ENCODE data around the gene AACS.
"Not testable (repeated sequence)": the region's sequence is repeated elsewhere in the genome, so short reads cannot be mapped to it uniquely, and the experiment has no call there.

Gene AACS

GRCh38 chr12:125111403-125111802, 46.2 kb downstream of the AACS start:
- TF ChIP-seq, protein P1, sequence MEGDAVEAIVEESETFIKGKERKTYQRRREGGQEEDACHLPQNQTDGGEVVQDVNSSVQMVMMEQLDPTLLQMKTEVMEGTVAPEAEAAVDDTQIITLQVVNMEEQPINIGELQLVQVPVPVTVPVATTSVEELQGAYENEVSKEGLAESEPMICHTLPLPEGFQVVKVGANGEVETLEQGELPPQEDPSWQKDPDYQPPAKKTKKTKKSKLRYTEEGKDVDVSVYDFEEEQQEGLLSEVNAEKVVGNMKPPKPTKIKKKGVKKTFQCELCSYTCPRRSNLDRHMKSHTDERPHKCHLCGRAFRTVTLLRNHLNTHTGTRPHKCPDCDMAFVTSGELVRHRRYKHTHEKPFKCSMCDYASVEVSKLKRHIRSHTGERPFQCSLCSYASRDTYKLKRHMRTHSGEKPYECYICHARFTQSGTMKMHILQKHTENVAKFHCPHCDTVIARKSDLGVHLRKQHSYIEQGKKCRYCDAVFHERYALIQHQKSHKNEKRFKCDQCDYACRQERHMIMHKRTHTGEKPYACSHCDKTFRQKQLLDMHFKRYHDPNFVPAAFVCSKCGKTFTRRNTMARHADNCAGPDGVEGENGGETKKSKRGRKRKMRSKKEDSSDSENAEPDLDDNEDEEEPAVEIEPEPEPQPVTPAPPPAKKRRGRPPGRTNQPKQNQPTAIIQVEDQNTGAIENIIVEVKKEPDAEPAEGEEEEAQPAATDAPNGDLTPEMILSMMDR (IDR thresholded peaks at IDR 0.05; ENCODE audit: insufficient read depth, missing control alignments), result no peak
- FAIRE-seq, result no peak
- DNase-seq (ENCODE audit: insufficient read length, low spot score), result no peak

- not testable (repeated sequence) for FAIRE-seq; DNase-seq (ENCODE audit: insufficient read length, low spot score)
These were observed 47.4 kb downstream of the AACS start for GRCh38 chr12:125112614-125113013.

DNA sequence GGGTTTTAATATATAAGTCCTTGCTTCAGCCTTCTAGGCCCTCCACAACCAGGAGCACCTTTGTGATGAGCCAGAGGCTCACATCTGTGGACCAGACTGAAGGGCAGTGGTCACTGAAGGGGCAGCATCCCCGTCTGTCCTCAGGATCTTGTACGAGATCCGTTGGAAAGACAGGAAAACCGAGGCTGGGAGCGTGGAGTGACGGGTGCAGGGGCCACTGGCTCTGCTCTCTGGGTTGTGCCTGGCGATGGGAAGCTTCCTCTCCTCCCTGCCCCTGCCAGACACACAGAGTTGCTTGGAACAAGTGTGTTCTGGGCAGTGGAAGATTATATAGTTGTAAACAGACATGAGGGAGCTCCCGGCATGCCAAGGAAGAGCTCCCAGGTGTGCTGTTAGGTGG, 48.0 kb downstream of the AACS start:
- no peak for DNase-seq (ENCODE audit: insufficient read length, low spot score)
- no peak for FAIRE-seq
- TF ChIP-seq, protein P1 (IDR thresholded peaks at IDR 0.05; ENCODE audit: insufficient read depth, missing control alignments), result no peak

GRCh38 chr12:125113789-125114188, 48.6 kb downstream of the AACS start:
- FAIRE-seq (no peak), DNase-seq (ENCODE audit: insufficient read length, low spot score) (no peak)

DNA sequence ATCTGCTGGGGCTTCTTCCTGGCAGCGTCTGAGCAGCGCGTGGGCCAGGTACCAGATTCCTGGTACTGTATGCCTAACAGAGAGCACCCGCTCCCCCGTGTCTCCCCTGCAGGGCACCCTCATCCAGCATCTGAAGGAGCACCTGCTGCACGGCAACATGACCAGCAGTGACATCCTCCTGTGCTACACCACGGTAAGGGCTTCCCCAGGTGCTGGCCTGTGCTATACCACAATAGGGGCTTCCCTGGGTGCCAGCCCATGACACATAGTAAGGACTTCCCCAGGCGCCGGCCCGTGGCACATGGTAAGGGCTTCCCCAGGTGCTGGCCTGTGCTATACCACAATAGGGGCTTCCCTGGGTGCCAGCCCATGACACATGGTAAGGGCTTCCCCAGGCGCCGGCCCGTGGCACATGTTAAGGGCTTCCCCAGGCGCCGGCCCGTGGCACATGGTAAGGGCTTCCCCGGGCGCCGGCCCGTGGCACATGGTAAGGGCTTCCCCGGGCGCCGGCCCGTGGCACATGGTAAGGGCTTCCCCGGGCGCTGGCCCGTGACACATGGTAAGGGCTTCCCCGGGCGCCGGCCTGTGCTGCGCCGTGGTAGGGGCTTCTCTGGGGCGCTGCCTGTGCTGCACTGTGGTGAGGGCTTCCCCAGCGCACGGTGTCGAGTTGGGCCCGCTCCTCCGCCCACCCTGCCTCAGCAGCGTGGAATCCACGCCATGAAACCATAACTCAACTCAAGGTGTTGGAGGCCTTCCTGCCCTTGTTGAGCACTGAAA, 49.3 kb downstream of the AACS start:
- FAIRE-seq (no peak), DNase-seq (ENCODE audit: insufficient read length, low spot score) (no peak)

More at GRCh38 chr12:125113789-125114188, 48.6 kb downstream of the AACS start:
- TF ChIP-seq, protein P1 (IDR thresholded peaks at IDR 0.05; ENCODE audit: insufficient read depth, missing control alignments), result no peak

GRCh38 chr12:125120566-125120965, 55.3 kb downstream of the AACS start:
- TF ChIP-seq, protein P1 (IDR thresholded peaks at IDR 0.05; ENCODE audit: insufficient read depth, missing control alignments), result no peak
- DNase-seq (ENCODE audit: insufficient read length, low spot score), result no peak
- FAIRE-seq, result no peak

More for the DNA sequence above, 49.3 kb downstream of the AACS start:
- TF ChIP-seq, protein P1 (IDR thresholded peaks at IDR 0.05; ENCODE audit: insufficient read depth, missing control alignments), result no peak

DNA sequence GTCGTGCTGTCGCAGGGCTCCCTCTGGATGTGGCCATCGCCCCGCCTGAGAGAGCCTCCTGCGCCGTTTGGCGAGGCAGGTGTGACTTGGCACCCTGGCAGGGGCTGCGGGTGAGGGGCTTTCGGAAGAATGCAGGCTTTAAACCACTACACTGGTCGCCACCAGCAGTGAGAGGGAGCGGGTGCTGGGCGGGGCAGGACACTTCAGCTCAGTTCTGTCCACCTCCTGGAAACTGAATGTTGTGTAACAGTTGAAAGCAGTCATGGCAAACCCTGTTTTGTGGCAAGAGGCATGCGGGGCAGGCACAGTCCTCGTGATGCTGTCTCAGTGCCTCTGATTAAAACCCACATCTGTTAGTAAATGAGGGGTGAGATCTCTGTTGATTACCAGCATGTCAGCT, 55.9 kb downstream of the AACS start:
- no peak for FAIRE-seq

More for the DNA sequence above, 55.9 kb downstream of the AACS start:
- TF ChIP-seq, protein P1 (IDR thresholded peaks at IDR 0.05; ENCODE audit: insufficient read depth, missing control alignments), result no peak
- no peak for DNase-seq (ENCODE audit: insufficient read length, low spot score)
